Measurements from ENCODE around the gene OLFML2A. TPM values are rescaled to one million over a fixed set of nuclear protein-coding genes. Genes with fewer than 3 reads are reported as not detected.

OLFML2A gene
- total RNA-seq, 1 donor from 2014 or later = 469 TPM

- H3K4me3 Mint-ChIP-seq (ENCODE audit: unreplicated experiment) = peak overlapping the region; percentile 2
- no peaks in the 10 kb centered on the region for H3K27me3 Mint-ChIP-seq (ENCODE audit: low read depth)
- H3K36me3 Mint-ChIP-seq (ENCODE audit: low read depth) = peaks cover 5% of the 10 kb centered on the region
- peak overlapping the region; percentile 98 for H3K27ac Mint-ChIP-seq (ENCODE audit: unreplicated experiment)
- peaks cover 50% of the 10 kb centered on the region for H3K4me1 Mint-ChIP-seq (ENCODE audit: low read depth)
- DNase-seq (ENCODE audit: low spot score) = no peak
- no peaks in the 10 kb centered on the region for H3K9me3 Mint-ChIP-seq (ENCODE audit: low read depth)
- TF ChIP-seq CTCF (IDR thresholded peaks at IDR 0.05) = peak; percentile 16
Observed at GRCh38 chr9:124812441-124812876, 35.5 kb downstream of the OLFML2A start.

DNA sequence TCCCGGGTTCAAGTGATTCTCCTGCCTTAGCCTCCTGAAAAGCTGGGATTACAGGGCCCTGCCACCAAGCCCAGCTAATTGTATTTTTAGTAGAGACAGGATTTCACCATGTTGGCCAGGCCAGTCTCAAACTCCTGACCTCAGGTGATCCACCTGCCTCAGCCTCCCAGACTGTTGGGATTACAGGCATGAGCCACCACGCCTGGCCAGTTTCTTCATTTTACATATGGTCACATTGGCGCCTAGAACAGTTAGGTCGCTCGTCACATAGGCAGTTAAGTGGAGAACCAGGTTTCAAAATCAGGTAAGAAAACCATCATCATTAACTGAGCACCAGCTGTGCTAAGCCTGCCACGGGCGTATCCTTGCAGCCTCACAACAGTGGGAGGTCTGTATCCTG, 36.1 kb downstream of the OLFML2A start:
- DNase-seq (ENCODE audit: low spot score) = no peak
- TF ChIP-seq CTCF (IDR thresholded peaks at IDR 0.05) = no peak
- peaks cover 5% of the 10 kb centered on the region for H3K36me3 Mint-ChIP-seq (ENCODE audit: low read depth)
- H3K4me3 Mint-ChIP-seq (ENCODE audit: unreplicated experiment) = peak overlapping the region; percentile 2
- peak overlapping the region; percentile 98 for H3K27ac Mint-ChIP-seq (ENCODE audit: unreplicated experiment)
- H3K27me3 Mint-ChIP-seq (ENCODE audit: low read depth) = no peaks in the 10 kb centered on the region
- H3K9me3 Mint-ChIP-seq (ENCODE audit: low read depth) = no peaks in the 10 kb centered on the region
- peaks cover 51% of the 10 kb centered on the region for H3K4me1 Mint-ChIP-seq (ENCODE audit: low read depth)

GRCh38 chr9:124813501-124814163, 36.7 kb downstream of the OLFML2A start:
- Mint-ChIP-seq H3K4me1 (ENCODE audit: low read depth) (peaks cover 53% of the 10 kb centered on the region), H3K27ac (ENCODE audit: unreplicated experiment) (peak overlapping the region; percentile 98), H3K36me3 (ENCODE audit: low read depth) (no peaks in the 10 kb centered on the region), H3K4me3 (ENCODE audit: unreplicated experiment) (no peak overlapping the region), H3K27me3 (ENCODE audit: low read depth) (no peaks in the 10 kb centered on the region), H3K9me3 (ENCODE audit: low read depth) (no peaks in the 10 kb centered on the region)
- TF ChIP-seq CTCF (IDR thresholded peaks at IDR 0.05) = no peak
- DNase-seq (ENCODE audit: low spot score) = no peak

- Mint-ChIP-seq H3K27me3 (ENCODE audit: low read depth) (no peaks in the 10 kb centered on the region), H3K4me1 (ENCODE audit: low read depth) (peaks cover 57% of the 10 kb centered on the region), H3K36me3 (ENCODE audit: low read depth) (no peaks in the 10 kb centered on the region), H3K4me3 (ENCODE audit: unreplicated experiment) (no peak overlapping the region), H3K9me3 (ENCODE audit: low read depth) (no peaks in the 10 kb centered on the region), H3K27ac (ENCODE audit: unreplicated experiment) (peak overlapping the region; percentile 98)
- no peak for DNase-seq (ENCODE audit: low spot score)
- TF ChIP-seq CTCF (IDR thresholded peaks at IDR 0.05) = no peak
Observed at GRCh38 chr9:124814164-124814535, 37.2 kb downstream of the OLFML2A start.

DNA sequence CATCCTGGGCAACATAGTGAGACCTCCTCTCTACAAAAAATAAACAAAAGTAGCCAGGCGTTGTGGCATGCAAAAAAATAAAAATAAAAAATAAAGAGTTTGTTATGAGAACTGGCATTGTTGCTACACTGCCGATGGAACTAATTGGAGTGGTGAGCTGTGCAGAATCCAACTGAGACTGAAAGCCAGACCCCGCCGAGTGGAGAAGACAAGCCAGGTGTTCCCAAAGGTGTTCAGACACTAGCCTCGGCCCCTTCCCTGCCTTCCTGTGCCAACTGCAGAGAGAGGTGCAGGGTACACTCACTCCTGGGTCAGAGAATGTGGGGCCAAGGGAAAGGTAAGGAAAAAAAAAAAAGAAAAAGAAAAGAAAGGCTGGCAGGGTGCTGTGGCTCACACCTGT, 38.7 kb downstream of the OLFML2A start:
- no peak for TF ChIP-seq CTCF (IDR thresholded peaks at IDR 0.05)
- Mint-ChIP-seq H3K27me3 (ENCODE audit: low read depth) (no peaks in the 10 kb centered on the region), H3K9me3 (ENCODE audit: low read depth) (no peaks in the 10 kb centered on the region), H3K4me1 (ENCODE audit: low read depth) (peaks cover 49% of the 10 kb centered on the region), H3K4me3 (ENCODE audit: unreplicated experiment) (no peak overlapping the region), H3K27ac (ENCODE audit: unreplicated experiment) (no peak overlapping the region), H3K36me3 (ENCODE audit: low read depth) (no peaks in the 10 kb centered on the region)
- no peak for DNase-seq (ENCODE audit: low spot score)

All from chondrocyte (in vitro differentiated cells).